SU-DHL-6 (cell line): Measurements from ENCODE around the gene IGF2BP3.

Experiments used
- H2AFZ ChIP-seq: fragments of 200-600 bp; sonication (generic); 2 replicates; pipeline ENCODE4 v1.6.1; 2014; ENCODE audit warnings: low read depth, mild to moderate bottlenecking, moderate library complexity, mixed read lengths, antibody characterized with exemption, low read length; ENCODE audit not compliant: severe bottlenecking
- H3F3A ChIP-seq: fragments of 200-600 bp; shearing (Covaris generic); 2 replicates; pipeline ENCODE4 v1.6.0; 2016; ENCODE audit warnings: antibody characterized with exemption, mild to moderate bottlenecking; ENCODE audit not compliant: insufficient read depth
- H3K27ac ChIP-seq: fragments of 200-600 bp; sonication (generic); 2 replicates; pipeline ENCODE4 v1.5.1; 2016; ENCODE audit warnings: low read depth, mild to moderate bottlenecking, low read length, moderate library complexity, mixed read lengths
- H3K27me3 ChIP-seq: fragments of 200-600 bp; sonication (generic), shearing (Covaris generic); 2 replicates; pipeline ENCODE4 v1.6.0; 2014; ENCODE audit warnings: mild to moderate bottlenecking, low read length
- H3K36me3 ChIP-seq: fragments of 200-600 bp; sonication (generic); 2 replicates; pipeline ENCODE4 v1.6.1; 2014; ENCODE audit warnings: mild to moderate bottlenecking, low read length, mixed read lengths
- H3K4me2 ChIP-seq: fragments of 300-600, 200-600 bp; shearing (Covaris generic), sonication (generic); 2 replicates; pipeline ENCODE4 v1.6.0; 2014; ENCODE audit warnings: low read length, low read depth, mild to moderate bottlenecking; ENCODE audit not compliant: poor library complexity, severe bottlenecking
- H3K4me3 ChIP-seq: fragments of 200-600 bp; sonication (generic); 2 replicates; pipeline ENCODE4 v1.5.1; 2014; ENCODE audit warnings: antibody characterized with exemption, low read length, mild to moderate bottlenecking, mixed read lengths; ENCODE audit not compliant: insufficient read depth, poor library complexity, severe bottlenecking
- H3K79me2 ChIP-seq: fragments of 200-600 bp; sonication (generic); 2 replicates; pipeline ENCODE4 v1.6.1; 2014; ENCODE audit warnings: mild to moderate bottlenecking, low read length, moderate library complexity; ENCODE audit not compliant: insufficient read depth
- H3K9ac ChIP-seq: fragments of 200-600 bp; sonication (generic); 2 replicates; pipeline ENCODE4 v1.7.0; 2014; ENCODE audit warnings: mild to moderate bottlenecking, low read length
- H3K9me2 ChIP-seq: fragments of 200-600 bp; sonication (generic); replicated peaks from 2 replicates; pipeline ENCODE4 v1.6.1; 2014; ENCODE audit warnings: low read length; ENCODE audit not compliant: insufficient read depth
- H3K9me3 ChIP-seq: fragments of 200-600 bp; sonication (generic); 2 replicates; pipeline ENCODE4 v1.6.1; 2014; ENCODE audit warnings: low read length, mixed read lengths; ENCODE audit not compliant: insufficient read depth
- H4K20me1 ChIP-seq: fragments of 200-600 bp; sonication (generic); 2 replicates; pipeline ENCODE4 v1.6.1; 2014; ENCODE audit warnings: low read depth, mild to moderate bottlenecking, antibody characterized with exemption, low read length, moderate library complexity, mixed read lengths
- CTCF ChIP-seq: fragments of 200-600 bp; sonication (generic); IDR thresholded peaks from one replicate; pipeline ENCODE4 v1.5.1; 2017; ENCODE audit warnings: antibody characterized with exemption, mild to moderate bottlenecking, low read length, moderate library complexity; ENCODE audit not compliant: insufficient read depth, poor library complexity, severe bottlenecking
- EZH2phosphoT487 ChIP-seq: fragments of 200-600 bp; sonication (generic), shearing (Covaris generic); conservative IDR thresholded peaks from 2 replicates; pipeline ENCODE4 v1.6.1; 2018; ENCODE audit warnings: mild to moderate bottlenecking, antibody characterized with exemption, low read length, moderate library complexity, mixed read lengths

IGF2BP3 gene

GRCh38 chr7:23264916-23265458 is 205.3 kb downstream of the IGF2BP3 start:
- H2AFZ ChIP-seq, result peak overlapping the region; percentile 29
- TF ChIP-seq CTCF (no peak), EZH2phosphoT487 (no peak)
- H3K9me3 ChIP-seq, result no peaks in the 10 kb centered on the region

GRCh38 chr7:23261843-23262452 is 208.3 kb downstream of the IGF2BP3 start:
- H3K4me2 ChIP-seq, result peak overlapping the region; percentile 33
- no peaks in the 10 kb centered on the region for H3K36me3 ChIP-seq
- peak overlapping the region; percentile 17 for H2AFZ ChIP-seq
- H3K27ac ChIP-seq, result no peak overlapping the region
- no peak overlapping the region for H3K4me3 ChIP-seq
- peak; percentile 99 for TF ChIP-seq CTCF
- TF ChIP-seq EZH2phosphoT487, result no peak
- H3K79me2 ChIP-seq, result no peaks in the 10 kb centered on the region
- 0 out of 2 replicates have a peak, but pooled peaks cover 3% of the 10 kb centered on the region for H3F3A ChIP-seq
- H3K9me3 ChIP-seq, result no peaks in the 10 kb centered on the region
- no peaks in the 10 kb centered on the region for H3K9me2 ChIP-seq
- no peaks in the 10 kb centered on the region for H3K27me3 ChIP-seq
- H4K20me1 ChIP-seq, result no peaks in the 10 kb centered on the region
- no peak overlapping the region for H3K9ac ChIP-seq

More at GRCh38 chr7:23264916-23265458, 205.3 kb downstream of the IGF2BP3 start:
- Histone ChIP-seq H4K20me1 (no peaks in the 10 kb centered on the region), H3K9ac (no peak overlapping the region), H3K27me3 (no peaks in the 10 kb centered on the region), H3F3A (0 out of 2 replicates have a peak, but pooled peaks cover 3% of the 10 kb centered on the region), H3K27ac (no peak overlapping the region), H3K36me3 (no peaks in the 10 kb centered on the region), H3K4me3 (no peak overlapping the region), H3K4me2 (no peak overlapping the region), H3K79me2 (no peaks in the 10 kb centered on the region), H3K9me2 (no peaks in the 10 kb centered on the region)

GRCh38 chr7:23260371-23260770 is 209.9 kb downstream of the IGF2BP3 start:
- H3K9me3 ChIP-seq, result no peaks in the 10 kb centered on the region

More at GRCh38 chr7:23260371-23260770, 209.9 kb downstream of the IGF2BP3 start:
- Histone ChIP-seq H3K9ac (no peak overlapping the region), H3K27ac (no peak overlapping the region), H3K27me3 (no peaks in the 10 kb centered on the region), H3K4me3 (no peak overlapping the region), H4K20me1 (no peaks in the 10 kb centered on the region), H3K79me2 (no peaks in the 10 kb centered on the region), H3K36me3 (no peaks in the 10 kb centered on the region), H2AFZ (no peak overlapping the region), H3F3A (0 out of 2 replicates have a peak, but pooled peaks cover 3% of the 10 kb centered on the region), H3K9me2 (no peaks in the 10 kb centered on the region), H3K4me2 (no peak overlapping the region)
- TF ChIP-seq EZH2phosphoT487 (no peak), CTCF (no peak)
